ENCODE results near the gene PCP2. TPM values are rescaled to one million over a fixed set of nuclear protein-coding genes. Genes with fewer than 3 reads are reported as not detected.

Gene PCP2
- total RNA-seq, 1 donor from 2014 or later: 1.5 TPM

- Mint-ChIP-seq H3K9me3 (no peaks in the 10 kb centered on the region), H3K27me3 (ENCODE audit: low read depth) (no peaks in the 10 kb centered on the region), H3K27ac (peak overlapping the region; percentile 83), H3K4me1 (peaks cover 8% of the 10 kb centered on the region), H3K36me3 (peaks cover 28% of the 10 kb centered on the region), H3K4me3 (no peak overlapping the region)
- TF ChIP-seq CTCF (IDR thresholded peaks at IDR 0.05; ENCODE audit: unreplicated experiment): no peak
- DNase-seq (ENCODE audit: low spot score in 2 of 2, unreplicated experiment in 2 of 2): no peak
Measured at GRCh38 chr19:7618771-7619510, 14.6 kb downstream of the PCP2 start.

GRCh38 chr19:7618348-7618747, 15.2 kb downstream of the PCP2 start:
- Mint-ChIP-seq H3K27ac (peak overlapping the region; percentile 83), H3K27me3 (ENCODE audit: low read depth) (no peaks in the 10 kb centered on the region), H3K4me3 (no peak overlapping the region), H3K4me1 (peaks cover 8% of the 10 kb centered on the region), H3K36me3 (peaks cover 28% of the 10 kb centered on the region), H3K9me3 (no peaks in the 10 kb centered on the region)
- no peak for DNase-seq (ENCODE audit: low spot score in 2 of 2, unreplicated experiment in 2 of 2)
- TF ChIP-seq CTCF (IDR thresholded peaks at IDR 0.05; ENCODE audit: unreplicated experiment): no peak

- Mint-ChIP-seq H3K4me3 (no peak overlapping the region), H3K36me3 (peaks cover 23% of the 10 kb centered on the region), H3K9me3 (no peaks in the 10 kb centered on the region), H3K4me1 (peaks cover 8% of the 10 kb centered on the region), H3K27me3 (ENCODE audit: low read depth) (no peaks in the 10 kb centered on the region), H3K27ac (no peak overlapping the region)
- DNase-seq (ENCODE audit: low spot score in 2 of 2, unreplicated experiment in 2 of 2): no peak
- TF ChIP-seq CTCF (IDR thresholded peaks at IDR 0.05; ENCODE audit: unreplicated experiment): no peak
Measured at GRCh38 chr19:7617735-7618134, 15.8 kb downstream of the PCP2 start.

- no peak for DNase-seq (ENCODE audit: low spot score in 2 of 2, unreplicated experiment in 2 of 2)
- TF ChIP-seq CTCF (IDR thresholded peaks at IDR 0.05; ENCODE audit: unreplicated experiment): no peak
- H3K27ac Mint-ChIP-seq: no peak overlapping the region
- H3K4me3 Mint-ChIP-seq: no peak overlapping the region
- no peaks in the 10 kb centered on the region for H3K27me3 Mint-ChIP-seq (ENCODE audit: low read depth)
- H3K4me1 Mint-ChIP-seq: peaks cover 8% of the 10 kb centered on the region
- H3K36me3 Mint-ChIP-seq: peaks cover 21% of the 10 kb centered on the region
- H3K9me3 Mint-ChIP-seq: no peaks in the 10 kb centered on the region
Measured at GRCh38 chr19:7617172-7617571, 16.3 kb downstream of the PCP2 start.

GRCh38 chr19:7614859-7615741, 18.4 kb downstream of the PCP2 start:
- peaks cover 12% of the 10 kb centered on the region for H3K36me3 Mint-ChIP-seq
- H3K27me3 Mint-ChIP-seq (ENCODE audit: low read depth): no peaks in the 10 kb centered on the region
- H3K4me3 Mint-ChIP-seq: no peak overlapping the region
- H3K27ac Mint-ChIP-seq: no peak overlapping the region
- H3K9me3 Mint-ChIP-seq: no peaks in the 10 kb centered on the region
- H3K4me1 Mint-ChIP-seq: peaks cover 8% of the 10 kb centered on the region
- TF ChIP-seq CTCF (IDR thresholded peaks at IDR 0.05; ENCODE audit: unreplicated experiment): no peak
- no peak for DNase-seq (ENCODE audit: low spot score in 2 of 2, unreplicated experiment in 2 of 2)

All from mesothelial cell of epicardium (in vitro differentiated cells).